Measurements from ENCODE around the gene FAM81A.

DNA sequence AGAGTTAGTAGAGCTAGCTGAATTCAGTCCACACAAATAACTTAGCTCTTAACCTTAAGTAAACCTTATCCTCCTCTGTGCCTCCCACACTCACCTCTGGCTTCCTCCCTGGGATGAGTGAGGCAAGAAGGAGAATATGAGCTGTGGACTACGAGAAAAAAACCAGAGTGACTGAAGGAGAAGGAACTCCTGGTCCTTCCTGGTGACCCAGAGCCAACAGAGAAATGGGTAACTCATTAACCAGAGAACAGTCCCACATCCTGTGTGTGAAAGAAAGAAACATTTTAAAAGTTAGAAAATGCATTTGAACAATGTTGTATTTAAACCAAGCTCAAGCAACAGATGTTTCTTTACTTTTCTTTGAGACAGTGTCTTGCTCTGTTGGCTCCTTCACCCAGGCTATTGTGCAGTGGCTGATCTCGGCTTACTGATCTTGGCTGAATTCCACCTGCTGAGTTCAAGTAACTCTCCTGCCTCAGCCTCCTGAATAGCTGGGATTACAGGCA is 27.5 kb upstream of the FAM81A start:
- TF ChIP-seq, protein P1, sequence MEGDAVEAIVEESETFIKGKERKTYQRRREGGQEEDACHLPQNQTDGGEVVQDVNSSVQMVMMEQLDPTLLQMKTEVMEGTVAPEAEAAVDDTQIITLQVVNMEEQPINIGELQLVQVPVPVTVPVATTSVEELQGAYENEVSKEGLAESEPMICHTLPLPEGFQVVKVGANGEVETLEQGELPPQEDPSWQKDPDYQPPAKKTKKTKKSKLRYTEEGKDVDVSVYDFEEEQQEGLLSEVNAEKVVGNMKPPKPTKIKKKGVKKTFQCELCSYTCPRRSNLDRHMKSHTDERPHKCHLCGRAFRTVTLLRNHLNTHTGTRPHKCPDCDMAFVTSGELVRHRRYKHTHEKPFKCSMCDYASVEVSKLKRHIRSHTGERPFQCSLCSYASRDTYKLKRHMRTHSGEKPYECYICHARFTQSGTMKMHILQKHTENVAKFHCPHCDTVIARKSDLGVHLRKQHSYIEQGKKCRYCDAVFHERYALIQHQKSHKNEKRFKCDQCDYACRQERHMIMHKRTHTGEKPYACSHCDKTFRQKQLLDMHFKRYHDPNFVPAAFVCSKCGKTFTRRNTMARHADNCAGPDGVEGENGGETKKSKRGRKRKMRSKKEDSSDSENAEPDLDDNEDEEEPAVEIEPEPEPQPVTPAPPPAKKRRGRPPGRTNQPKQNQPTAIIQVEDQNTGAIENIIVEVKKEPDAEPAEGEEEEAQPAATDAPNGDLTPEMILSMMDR (IDR thresholded peaks at IDR 0.05): no peak
- no peak for TF ChIP-seq EP300 (IDR thresholded peaks at IDR 0.05)
- no peak for TF ChIP-seq POLR2A (IDR thresholded peaks at IDR 0.05)

All from ovary (tissue), 3 donors.